H9 (cell line): ENCODE results near the gene HLA-DOA. TPM values are rescaled to one million over a fixed set of nuclear protein-coding genes. Genes with fewer than 3 reads are reported as not detected.

Source experiments
- DNase-seq: peaks from one replicate; pipeline ENCODE4 v3.0.0-alpha.2; 2017
- H2AFZ ChIP-seq: one replicate; pipeline ENCODE4 v1.6.1; 2013; ENCODE audit warnings: mild to moderate bottlenecking, low read length, control low read depth, moderate library complexity
- H2AK5ac ChIP-seq: 2 replicates; pipeline ENCODE4 v1.6.1; 2013; ENCODE audit warnings: low read length, control low read depth, mixed read lengths; ENCODE audit not compliant: insufficient read length
- H2BK120ac ChIP-seq: one replicate; pipeline ENCODE4 v1.6.1; 2013; ENCODE audit warnings: low read depth, mild to moderate bottlenecking, low read length, control low read depth, inconsistent platforms; ENCODE audit not compliant: poor library complexity, severe bottlenecking
- H2BK12ac ChIP-seq: 2 replicates; pipeline ENCODE4 v1.6.1; 2013; ENCODE audit warnings: low read length, control low read depth, mixed read lengths, low read depth; ENCODE audit not compliant: insufficient read length
- H2BK15ac ChIP-seq: 2 replicates; pipeline ENCODE4 v1.6.1; 2013; ENCODE audit warnings: low read depth, low read length, control low read depth
- H2BK20ac ChIP-seq: one replicate; pipeline ENCODE4 v1.6.1; 2013; ENCODE audit warnings: low read depth, mild to moderate bottlenecking, low read length, control low read depth, inconsistent platforms; ENCODE audit not compliant: poor library complexity, severe bottlenecking
- H2BK5ac ChIP-seq: 2 replicates; pipeline ENCODE4 v1.6.1; 2013; ENCODE audit warnings: low read length, control low read depth, mixed read lengths; ENCODE audit not compliant: insufficient read length
- H3K14ac ChIP-seq: 2 replicates; pipeline ENCODE4 v1.6.1; 2013; ENCODE audit warnings: low read length, control low read depth; ENCODE audit not compliant: insufficient read depth
- H3K18ac ChIP-seq: 2 replicates; pipeline ENCODE4 v1.6.1; 2013; ENCODE audit warnings: low read depth, mild to moderate bottlenecking, mixed read lengths, low read length, control low read depth; ENCODE audit not compliant: insufficient read length
- H3K23ac ChIP-seq: 2 replicates; pipeline ENCODE4 v1.6.1; 2013; ENCODE audit warnings: low read length, control low read depth, mixed read lengths, low read depth; ENCODE audit not compliant: insufficient read length
- H3K23me2 ChIP-seq: 2 replicates; pipeline ENCODE4 v1.6.1; 2013; ENCODE audit warnings: low read depth, mild to moderate bottlenecking, mixed read lengths, low read length, control low read depth; ENCODE audit not compliant: insufficient read length, poor library complexity, severe bottlenecking
- H3K27ac ChIP-seq: 2 replicates; pipeline ENCODE4 v1.5.1; 2013; ENCODE audit warnings: low read length, control low read depth, mixed read lengths, low read depth; ENCODE audit not compliant: insufficient read length
- H3K27me3 ChIP-seq: 2 replicates; pipeline ENCODE4 v1.6.1; 2013; ENCODE audit warnings: low read length, control low read depth, inconsistent platforms; ENCODE audit not compliant: insufficient read depth
- H3K4ac ChIP-seq: 2 replicates; pipeline ENCODE4 v1.6.1; 2013; ENCODE audit warnings: low read depth, mild to moderate bottlenecking, control low read depth, inconsistent platforms, low read length, moderate library complexity
- H3K4me1 ChIP-seq: 2 replicates; pipeline ENCODE4 v1.6.1; 2013; ENCODE audit warnings: low read length, control low read depth, inconsistent platforms; ENCODE audit not compliant: insufficient read depth
- H3K4me2 ChIP-seq: 2 replicates; pipeline ENCODE4 v1.6.1; 2013; ENCODE audit warnings: low read length, control low read depth, mixed read lengths; ENCODE audit not compliant: insufficient read length, insufficient read depth
- H3K56ac ChIP-seq: 2 replicates; pipeline ENCODE4 v1.6.1; 2013; ENCODE audit warnings: low read depth, mild to moderate bottlenecking, mixed read lengths, low read length, control low read depth; ENCODE audit not compliant: insufficient read length
- H3K79me1 ChIP-seq: 2 replicates; pipeline ENCODE4 v1.6.1; 2013; ENCODE audit warnings: low read depth, mild to moderate bottlenecking, moderate library complexity, low read length, control low read depth, inconsistent platforms; ENCODE audit not compliant: insufficient read depth, poor library complexity, severe bottlenecking
- H3K79me2 ChIP-seq: 2 replicates; pipeline ENCODE4 v1.6.1; 2013; ENCODE audit warnings: low read length, control low read depth, inconsistent platforms; ENCODE audit not compliant: insufficient read depth
- H3K9ac ChIP-seq: 2 replicates; pipeline ENCODE4 v1.6.1; 2013; ENCODE audit warnings: low read length, control low read depth, mixed read lengths; ENCODE audit not compliant: insufficient read length; ENCODE audit errors: extremely low read depth
- H3K9me3 ChIP-seq: one replicate; pipeline ENCODE4 v1.6.1; 2013; ENCODE audit warnings: low read depth, low read length, inconsistent platforms; ENCODE audit not compliant: control insufficient read depth
- H3T11ph ChIP-seq: one replicate; pipeline ENCODE4 v1.6.1; 2013; ENCODE audit warnings: mild to moderate bottlenecking, low read length, control low read depth, inconsistent platforms
- H4K20me1 ChIP-seq: one replicate; pipeline ENCODE4 v1.6.1; 2013; ENCODE audit not compliant: control insufficient read depth, insufficient read length, insufficient read depth
- H4K5ac ChIP-seq: 2 replicates; pipeline ENCODE4 v1.6.1; 2013; ENCODE audit warnings: low read depth, mild to moderate bottlenecking, mixed read lengths, low read length, control low read depth; ENCODE audit not compliant: insufficient read length
- H4K8ac ChIP-seq: replicated peaks from 2 replicates; pipeline ENCODE4 v1.6.1; 2013; ENCODE audit warnings: low read length, control low read depth, mixed read lengths, low read depth; ENCODE audit not compliant: insufficient read length
- H4K91ac ChIP-seq: 2 replicates; pipeline ENCODE4 v1.6.1; 2013; ENCODE audit warnings: low read depth, mild to moderate bottlenecking, moderate library complexity, mixed read lengths, low read length, control low read depth; ENCODE audit not compliant: insufficient read length
- H3K27ac Mint-ChIP-seq, 3 experiments: 2 replicates in 2 of 3; 3 replicates in 1 of 3; pipeline ENCODE4 v1.8.0; 2020 to 2021; ENCODE audit warnings: mixed read lengths in 3 of 3, mild to moderate bottlenecking in 1 of 3, moderate library complexity in 1 of 3
- H3K27me3 Mint-ChIP-seq: 2 replicates; pipeline ENCODE4 v1.8.0; 2021; ENCODE audit warnings: low read depth, mild to moderate bottlenecking, moderate library complexity, mixed read lengths
- H3K36me3 Mint-ChIP-seq, 3 experiments: 2 replicates in 2 of 3; 3 replicates in 1 of 3; pipeline ENCODE4 v1.8.0; 2020 to 2021; ENCODE audit warnings: low read depth in 3 of 3, mixed read lengths in 3 of 3; ENCODE audit not compliant: insufficient read depth in 1 of 3
- H3K4me1 Mint-ChIP-seq, 2 experiments: 2 replicates each; pipeline ENCODE4 v1.8.0; 2020; ENCODE audit warnings: mixed read lengths in 2 of 2
- H3K4me3 Mint-ChIP-seq, 2 experiments: 2 replicates in 1 of 2; 3 replicates in 1 of 2; pipeline ENCODE4 v1.8.0; 2020 to 2021; ENCODE audit warnings: mild to moderate bottlenecking in 2 of 2, mixed read lengths in 2 of 2, moderate library complexity in 1 of 2
- H3K9me3 Mint-ChIP-seq, 2 experiments: 2 replicates in 1 of 2; 3 replicates in 1 of 2; pipeline ENCODE4 v1.8.0; 2020; ENCODE audit warnings: mild to moderate bottlenecking in 2 of 2, mixed read lengths in 2 of 2, moderate library complexity in 1 of 2
- CTCF ChIP-seq: fragments of 200-600 bp; sonication (generic); conservative IDR thresholded peaks from 3 replicates; pipeline ENCODE4 v1.8.0; 2021; ENCODE audit warnings: antibody characterized with exemption, mild to moderate bottlenecking
- total RNA-seq: library from RNA; stranded (reverse); gene quantifications from 2 replicates; pipeline ENCODE4 v1.2.1, GENCODE V29; 2021

The HLA-DOA gene
- total RNA-seq, 1 experiment from 2014 or later: 15.6 TPM

- H3K27ac ChIP-seq: no peak overlapping the region
- no peak overlapping the region for H2BK20ac ChIP-seq
- H2BK12ac ChIP-seq: no peak overlapping the region
- H3K4ac ChIP-seq: no peak overlapping the region
- no peak overlapping the region for H4K5ac ChIP-seq
- no peaks in the 10 kb centered on the region for H3K9me3 ChIP-seq
- no peak overlapping the region for H4K91ac ChIP-seq
- H3K4me1 ChIP-seq: no peaks in the 10 kb centered on the region; the same call in 1 of the 2 replicates
- H3K27ac Mint-ChIP-seq: no peak overlapping the region; a peak in 1 of 7 replicates
- H3K79me1 ChIP-seq: no peaks in the 10 kb centered on the region
- H2AFZ ChIP-seq: no peak overlapping the region
- H3K36me3 Mint-ChIP-seq: no peaks in the 10 kb centered on the region; a peak in 1 of 7 replicates
- no peak overlapping the region for H3T11ph ChIP-seq
- no peaks in the 10 kb centered on the region; the same call in 1 of the 2 replicates for H3K79me2 ChIP-seq
- H3K4me1 Mint-ChIP-seq: peaks cover 6 to 8% of the 10 kb centered on the region in 2 experiments
- H2BK120ac ChIP-seq: no peak overlapping the region
- H3K23me2 ChIP-seq: no peaks in the 10 kb centered on the region
- no peaks in the 10 kb centered on the region; a peak in 1 of 5 replicates for H3K9me3 Mint-ChIP-seq
- H4K20me1 ChIP-seq: no peaks in the 10 kb centered on the region
- TF ChIP-seq CTCF: no peak
- no peak overlapping the region for H3K18ac ChIP-seq
- no peak overlapping the region for H2BK15ac ChIP-seq
- no peak overlapping the region for H3K4me3 Mint-ChIP-seq
- no peaks in the 10 kb centered on the region for H3K27me3 ChIP-seq
- no peak overlapping the region for H3K14ac ChIP-seq
- H3K4me2 ChIP-seq: no peak overlapping the region
- no peak overlapping the region for H3K9ac ChIP-seq
- no peak overlapping the region for H2BK5ac ChIP-seq
- H4K8ac ChIP-seq: no peak overlapping the region
- H3K23ac ChIP-seq: no peak overlapping the region
- no peak overlapping the region for H3K56ac ChIP-seq
- H2AK5ac ChIP-seq: no peak overlapping the region
- H3K27me3 Mint-ChIP-seq: peaks cover 2% of the 10 kb centered on the region; the same call in 1 of the 2 replicates
- no peak for DNase-seq
These were observed 10.0 kb upstream of the HLA-DOA start for GRCh38 chr6:33019372-33019771.
